Activated naive CD8-positive, alpha-beta T cell treated with anti-CD3 and anti-CD28 coated beads, Interleukin-2, amount 50 U/mL, for 16 hours (primary cell): ENCODE data around the gene SMDT1.
"Not testable (repeated sequence)": the region's sequence is repeated elsewhere in the genome, so short reads cannot be mapped to it uniquely, and the experiment has no call there.

Experiments
- DNase-seq: peaks from one replicate; pipeline ENCODE4 v3.0.0-alpha.2; 2020; ENCODE audit warnings: low read depth, low spot score

Gene SMDT1

DNA sequence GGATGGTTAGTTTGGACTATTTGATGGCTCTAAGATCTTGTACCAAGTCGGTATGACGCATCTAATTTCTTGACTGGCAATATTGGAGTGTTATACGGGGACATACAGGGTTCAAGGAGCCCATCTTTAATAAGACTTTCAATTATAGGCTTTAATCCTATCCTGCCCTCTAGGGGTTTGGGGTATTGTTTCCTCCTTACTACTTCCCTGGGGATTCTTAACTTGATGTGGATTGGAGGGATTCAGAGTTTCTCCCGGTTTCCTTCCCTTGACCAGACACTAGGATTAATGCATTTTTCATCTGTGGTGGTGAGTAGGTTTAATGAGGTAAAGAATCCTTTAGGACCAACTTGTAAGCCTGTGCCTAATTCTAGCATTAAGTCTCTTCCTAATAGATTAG is 32.3 kb downstream of the SMDT1 start:
- no peak for DNase-seq

DNA sequence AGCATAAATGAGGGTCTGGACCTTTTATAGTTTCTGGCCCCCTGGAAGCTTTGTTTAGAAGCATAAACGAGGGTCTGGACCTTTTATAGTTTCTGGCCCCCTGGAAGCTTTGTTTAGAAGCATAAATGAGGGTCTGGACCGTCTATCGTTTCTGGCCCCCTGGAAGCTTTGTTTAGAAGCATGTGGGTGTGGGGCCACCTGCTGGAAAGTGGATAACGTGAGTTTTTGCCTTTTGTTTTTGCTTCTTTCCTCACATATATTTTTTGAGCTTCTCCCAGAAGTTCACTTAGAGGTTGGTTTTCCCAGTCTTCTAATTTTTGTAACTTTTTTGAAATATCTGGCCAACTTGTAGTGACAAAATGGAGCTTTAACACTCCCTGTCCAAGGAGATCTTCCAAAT is 33.3 kb downstream of the SMDT1 start:
- DNase-seq, result not testable (repeated sequence)

DNA sequence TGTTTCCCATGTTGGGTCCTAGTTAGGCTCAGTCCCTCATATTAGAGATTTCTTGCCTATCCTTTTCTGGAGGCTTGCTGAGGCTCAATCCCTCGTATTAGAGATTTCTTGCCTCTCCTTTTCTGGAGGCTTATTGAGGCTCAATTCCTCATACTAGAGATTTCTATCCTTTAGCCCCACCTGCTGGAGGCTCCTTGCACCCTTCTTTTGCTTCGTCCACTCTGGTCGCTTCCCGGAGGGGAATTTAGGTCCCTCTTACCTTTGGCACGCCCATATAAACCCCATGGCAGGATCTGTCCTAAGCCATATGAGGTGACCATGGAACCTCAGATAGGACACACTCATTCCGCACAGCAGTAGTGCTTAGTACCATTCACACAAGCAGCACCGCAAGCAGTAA is 35.2 kb downstream of the SMDT1 start:
- DNase-seq, result no peak

GRCh38 chr22:42115420-42115830 is 35.9 kb downstream of the SMDT1 start:
- DNase-seq, result not testable (repeated sequence)

DNA sequence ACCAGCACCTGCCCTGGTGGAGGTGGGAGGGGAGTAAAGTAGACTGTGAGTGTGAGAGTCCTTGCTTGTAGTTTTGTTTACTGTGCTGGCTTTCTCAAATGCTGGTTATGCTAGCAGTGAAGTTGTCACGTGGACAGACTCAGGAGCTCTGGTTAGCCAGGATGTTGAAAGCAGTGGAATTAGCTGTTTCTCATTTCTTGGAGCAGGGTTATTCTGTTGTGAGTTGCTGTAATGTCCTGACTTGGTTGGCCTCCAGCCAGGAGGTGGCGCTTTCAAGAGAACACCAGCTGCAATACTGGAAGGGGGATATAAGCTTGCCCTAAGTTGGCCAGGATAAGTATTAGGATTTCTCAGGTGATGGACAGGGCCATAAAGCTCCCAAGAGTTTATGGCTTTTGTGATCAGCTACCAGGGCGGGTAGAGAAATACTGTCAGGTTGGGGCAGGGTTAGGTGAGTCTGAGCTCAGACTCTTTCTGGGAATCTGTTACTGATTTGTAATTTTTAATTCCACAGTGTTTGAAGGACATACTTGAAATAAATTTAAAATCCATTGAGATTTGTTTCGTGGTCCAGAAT is 37.4 kb downstream of the SMDT1 start:
- no peak for DNase-seq

GRCh38 chr22:42120231-42121021 is 40.9 kb downstream of the SMDT1 start:
- not testable (repeated sequence) for DNase-seq

- not testable (repeated sequence) for DNase-seq
These were observed 44.0 kb downstream of the SMDT1 start for GRCh38 chr22:42123529-42123928.

DNA sequence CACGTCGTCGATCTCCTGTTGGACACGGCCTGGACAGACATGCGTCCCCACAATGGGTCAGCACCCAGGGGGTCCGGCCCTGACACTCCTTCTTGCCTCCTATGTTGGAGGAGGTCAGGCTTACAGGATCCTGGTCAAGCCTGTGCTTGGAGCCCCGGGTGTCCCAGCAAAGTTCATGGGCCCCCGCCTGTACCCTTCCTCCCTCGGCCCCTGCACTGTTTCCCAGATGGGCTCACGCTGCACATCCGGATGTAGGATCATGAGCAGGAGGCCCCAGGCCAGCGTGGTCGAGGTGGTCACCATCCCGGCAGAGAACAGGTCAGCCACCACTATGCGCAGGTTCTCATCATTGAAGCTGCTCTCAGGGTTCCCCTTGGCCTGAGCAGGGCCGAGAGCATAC is 48.1 kb downstream of the SMDT1 start:
- DNase-seq, result no peak

GRCh38 chr22:42128007-42128406 is 48.5 kb downstream of the SMDT1 start:
- not testable (repeated sequence) for DNase-seq

- not testable (repeated sequence) for DNase-seq
These were observed 49.5 kb downstream of the SMDT1 start for GRCh38 chr22:42128776-42129694.

DNA sequence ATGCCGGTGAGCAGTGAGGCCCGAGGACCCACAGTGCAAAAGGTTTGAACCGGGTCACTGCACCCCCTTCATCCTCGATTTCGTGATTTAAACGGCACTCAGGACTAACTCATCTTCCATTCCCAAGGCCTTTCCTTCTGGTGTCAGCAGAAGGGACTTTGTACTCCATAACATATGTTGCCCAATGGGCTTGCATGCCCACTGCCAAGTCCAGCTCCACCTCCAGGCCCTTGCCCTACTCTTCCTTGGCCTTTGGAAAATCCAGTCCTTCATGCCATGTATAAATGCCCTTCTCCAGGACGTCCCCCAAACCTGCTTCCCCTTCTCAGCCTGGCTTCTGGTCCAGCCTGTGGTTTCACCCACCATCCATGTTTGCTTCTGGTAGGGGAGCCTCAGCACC is 50.7 kb downstream of the SMDT1 start:
- DNase-seq, result not testable (repeated sequence)

GRCh38 chr22:42130639-42131431 is 51.3 kb downstream of the SMDT1 start, which contains the start of gene CYP2D6:
Gene CYP2D6 (minus strand): TSS chr22:42130810. CDS start chr22:42130791, 19 bp downstream.
- DNase-seq, result not testable (repeated sequence)

GRCh38 chr22:42131562-42131961 is 52.1 kb downstream of the SMDT1 start:
- DNase-seq, result no peak

DNA sequence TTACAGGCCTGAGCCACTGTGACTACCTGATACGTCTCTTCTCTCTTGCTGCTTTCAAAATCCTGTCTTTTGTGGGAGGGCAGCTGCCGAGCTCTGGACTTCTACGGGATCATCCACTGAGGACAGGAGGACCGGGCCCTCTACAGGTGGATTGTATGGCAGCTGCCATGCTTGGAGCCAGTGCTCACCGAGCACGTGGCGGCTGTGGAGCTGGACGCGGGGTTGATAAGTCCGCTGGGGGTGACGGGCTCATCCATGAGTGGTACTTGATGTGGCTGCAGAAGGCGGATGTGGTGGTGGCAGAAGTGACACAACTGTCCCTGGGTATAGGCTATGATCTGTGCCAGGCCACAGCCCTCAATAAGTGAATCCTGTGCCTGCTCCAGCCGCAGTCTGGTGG is 53.0 kb downstream of the SMDT1 start:
- DNase-seq, result no peak
